Left ventricle myocardium inferior (tissue), 1 donor: ENCODE measurements around the gene TERB1. TPM values are rescaled to one million over a fixed set of nuclear protein-coding genes. Genes with fewer than 3 reads are reported as not detected.

Source experiments
- DNase-seq: peaks from one replicate; pipeline ENCODE4 v3.0.0-alpha.2; 2020
- H3K27ac ChIP-seq: fragments of 200-600 bp; replicated peaks from 2 replicates; pipeline ENCODE4 v1.8.0; 2021
- H3K27me3 ChIP-seq: fragments of 200-600 bp; 2 replicates; pipeline ENCODE4 v1.8.0; 2021; ENCODE audit warnings: low read depth
- H3K36me3 ChIP-seq: fragments of 200-600 bp; 2 replicates; pipeline ENCODE4 v1.8.0; 2021
- H3K4me1 ChIP-seq: fragments of 200-600 bp; 2 replicates; pipeline ENCODE4 v1.8.0; 2021
- H3K4me3 ChIP-seq: fragments of 200-600 bp; 2 replicates; pipeline ENCODE4 v1.8.0; 2021; ENCODE audit warnings: mild to moderate bottlenecking, moderate library complexity
- H3K9me3 ChIP-seq: fragments of 200-600 bp; replicated peaks from 2 replicates; pipeline ENCODE4 v1.8.0; 2021
- CTCF ChIP-seq: fragments of 200-600 bp; IDR thresholded peaks from 2 replicates; pipeline ENCODE4 v1.8.0; 2021; ENCODE audit warnings: antibody characterized with exemption, mild to moderate bottlenecking, borderline replicate concordance
- intact Hi-C: fragments of 100-400 bp; cut with micrococcal nuclease; formaldehyde crosslinking; loops from one replicate; pipeline ENCODE4 v1.11.0; 2022
- total RNA-seq: library from RNA; stranded (reverse); fragmentation: NEBNext Ultra II Directional; extraction: Animal tissue kit (Norgen Biotek cat#: 25700); gene quantifications from one replicate; pipeline ENCODE4 v1.2.1, GENCODE V29; 2021
- donor health status: DM: no; HTN: yes; CAD: no; lungs with severe emphysema.

TERB1 gene
- total RNA-seq, 1 donor from 2014 or later: not detected

- DNase-seq: no peak
- Histone ChIP-seq H3K4me1 (peaks cover 82% of the 10 kb centered on the region), H3K27ac (no peak overlapping the region), H3K36me3 (peaks cover 73% of the 10 kb centered on the region), H3K27me3 (no peaks in the 10 kb centered on the region), H3K9me3 (no peaks in the 10 kb centered on the region), H3K4me3 (no peak overlapping the region)
- intact Hi-C loops: no loop called here
- TF ChIP-seq CTCF: no peak
Measured at GRCh38 chr16:66746682-66747081, 54.7 kb downstream of the TERB1 start.

GRCh38 chr16:66746048-66746447, 55.3 kb downstream of the TERB1 start:
- TF ChIP-seq CTCF: no peak
- H3K4me3 ChIP-seq: no peak overlapping the region
- no peak for DNase-seq
- H3K27me3 ChIP-seq: no peaks in the 10 kb centered on the region
- no peaks in the 10 kb centered on the region for H3K9me3 ChIP-seq
- peaks cover 85% of the 10 kb centered on the region for H3K4me1 ChIP-seq
- H3K27ac ChIP-seq: no peak overlapping the region
- peaks cover 73% of the 10 kb centered on the region for H3K36me3 ChIP-seq
- intact Hi-C loops: no loop called here

- Histone ChIP-seq H3K27ac (peak overlapping the region; percentile 87), H3K9me3 (no peaks in the 10 kb centered on the region), H3K4me3 (peak overlapping the region; percentile 27), H3K27me3 (no peaks in the 10 kb centered on the region), H3K36me3 (peaks cover 62% of the 10 kb centered on the region), H3K4me1 (peaks cover 76% of the 10 kb centered on the region)
- TF ChIP-seq CTCF: no peak
- no peak for DNase-seq
- intact Hi-C loops: no loop called here
Measured at GRCh38 chr16:66741950-66742808, 59.2 kb downstream of the TERB1 start.

- H3K27me3 ChIP-seq: no peaks in the 10 kb centered on the region
- peak; percentile 88 for DNase-seq
- no peak for TF ChIP-seq CTCF
- peak overlapping the region; percentile 87 for H3K27ac ChIP-seq
- H3K36me3 ChIP-seq: peaks cover 62% of the 10 kb centered on the region
- H3K4me1 ChIP-seq: peaks cover 76% of the 10 kb centered on the region
- H3K4me3 ChIP-seq: peak overlapping the region; percentile 27
- intact Hi-C loops: no loop called here
- no peaks in the 10 kb centered on the region for H3K9me3 ChIP-seq
Measured at GRCh38 chr16:66741169-66741900, 60.0 kb downstream of the TERB1 start.

- intact Hi-C loops: no loop called here
- no peak for TF ChIP-seq CTCF
- DNase-seq: no peak
- H3K36me3 ChIP-seq: peaks cover 64% of the 10 kb centered on the region
- H3K27me3 ChIP-seq: no peaks in the 10 kb centered on the region
- peak overlapping the region; percentile 87 for H3K27ac ChIP-seq
- no peaks in the 10 kb centered on the region for H3K9me3 ChIP-seq
- H3K4me3 ChIP-seq: peak overlapping the region; percentile 27
- H3K4me1 ChIP-seq: peaks cover 73% of the 10 kb centered on the region
Measured at GRCh38 chr16:66740533-66740932, 60.9 kb downstream of the TERB1 start.
